Liver (tissue), 9 donors: Measurements from ENCODE around the gene KYAT1. TPM values are rescaled to one million over a fixed set of nuclear protein-coding genes. Genes with fewer than 3 reads are reported as not detected.

ENCODE experiments used
- DNase-seq: peaks from one replicate; pipeline ENCODE4 v3.0.0-alpha.2; 2017; ENCODE audit warnings: low spot score
- H3K27ac ChIP-seq, 2 donors: one replicate each; pipeline ENCODE4 v1.7.0; 2013; ENCODE audit warnings: inconsistent platforms in 2 of 2, low read length in 2 of 2, control low read depth in 1 of 2, low read depth in 1 of 2, mild to moderate bottlenecking in 1 of 2
- H3K27me3 ChIP-seq, 4 donors: one replicate each; pipeline versions ENCODE4 v1.6.1 to v1.7.0; 2013; ENCODE audit warnings: low read length in 3 of 4, inconsistent platforms in 1 of 4, mild to moderate bottlenecking in 1 of 4, moderate library complexity in 1 of 4; ENCODE audit not compliant: control insufficient read depth in 4 of 4, insufficient read depth in 4 of 4
- H3K36me3 ChIP-seq, 4 donors: one replicate each; pipeline versions ENCODE4 v1.6.1 to v1.7.0; 2013; ENCODE audit warnings: low read length in 3 of 4, mild to moderate bottlenecking in 3 of 4, low read depth in 1 of 4, moderate library complexity in 1 of 4; ENCODE audit not compliant: control insufficient read depth in 4 of 4, insufficient read depth in 3 of 4
- H3K4me1 ChIP-seq, 4 donors: one replicate each; pipeline versions ENCODE4 v1.6.1 to v1.7.0; 2013; ENCODE audit warnings: low read length in 3 of 4, mild to moderate bottlenecking in 3 of 4, moderate library complexity in 1 of 4; ENCODE audit not compliant: control insufficient read depth in 4 of 4, insufficient read depth in 4 of 4
- H3K4me3 ChIP-seq, 3 donors: one replicate each; pipeline versions ENCODE4 v1.6.1 to v1.7.0; 2013; ENCODE audit warnings: low read length in 3 of 3, control low read depth in 1 of 3, low read depth in 1 of 3, mild to moderate bottlenecking in 1 of 3
- H3K9ac ChIP-seq, 2 donors: one replicate each; pipeline ENCODE4 v1.7.0; 2013; ENCODE audit warnings: low read length in 2 of 2, mild to moderate bottlenecking in 2 of 2, moderate library complexity in 2 of 2, control low read depth in 1 of 2, low read depth in 1 of 2
- H3K9me3 ChIP-seq, 4 donors: one replicate each; pipeline versions ENCODE4 v1.6.1 to v1.7.0; 2013; ENCODE audit warnings: low read length in 3 of 4; ENCODE audit not compliant: control insufficient read depth in 4 of 4
- ATF3 ChIP-seq: IDR thresholded peaks from 2 replicates; pipeline ENCODE4 v1.6.1; 2016; ENCODE audit warnings: antibody characterized with exemption
- CTCF ChIP-seq: fragments of 150-350 bp; IDR thresholded peaks from 2 replicates; pipeline ENCODE4 v1.5.1; 2017; ENCODE audit warnings: improper control_type of control experiment, low read depth, low read length; ENCODE audit not compliant: missing input control
- EGR1 ChIP-seq, 2 donors: IDR thresholded peaks; 2 replicates each; pipeline ENCODE4 v1.6.1; 2016 to 2018; ENCODE audit warnings: antibody characterized with exemption in 2 of 2, low read depth in 2 of 2
- FOXA2 ChIP-seq: IDR thresholded peaks from 2 replicates; pipeline ENCODE4 v1.6.1; 2016; ENCODE audit warnings: antibody characterized with exemption
- GABPA ChIP-seq, 2 donors: IDR thresholded peaks in 1 of 2; conservative IDR thresholded peaks in 1 of 2; 2 replicates each; pipeline ENCODE4 v1.6.1; 2016; ENCODE audit warnings: antibody characterized with exemption in 2 of 2, mild to moderate bottlenecking in 1 of 2, moderate library complexity in 1 of 2
- NR2F2 ChIP-seq: IDR thresholded peaks from 2 replicates; pipeline ENCODE4 v1.6.1; 2016; ENCODE audit warnings: antibody characterized with exemption
- RAD21 ChIP-seq, 2 donors: IDR thresholded peaks; 2 replicates each; pipeline ENCODE4 v1.6.1; 2016; ENCODE audit warnings: antibody characterized with exemption in 2 of 2, mild to moderate bottlenecking in 2 of 2
- REST ChIP-seq: IDR thresholded peaks from 2 replicates; pipeline ENCODE4 v1.6.1; 2016; ENCODE audit warnings: antibody characterized with exemption, mild to moderate bottlenecking
- RXRA ChIP-seq, 2 donors: IDR thresholded peaks; 2 replicates each; pipeline ENCODE4 v1.6.1; 2017 to 2018; ENCODE audit warnings: antibody characterized with exemption in 2 of 2, mild to moderate bottlenecking in 1 of 2
- TAF1 ChIP-seq: conservative IDR thresholded peaks from 2 replicates; pipeline ENCODE4 v1.6.1; 2016; ENCODE audit warnings: antibody characterized with exemption, mild to moderate bottlenecking
- YY1 ChIP-seq: IDR thresholded peaks from 2 replicates; pipeline ENCODE4 v1.6.1; 2016; ENCODE audit warnings: antibody characterized with exemption, mild to moderate bottlenecking
- ZBTB33 ChIP-seq: IDR thresholded peaks from 2 replicates; pipeline ENCODE4 v1.6.1; 2016; ENCODE audit warnings: antibody characterized with exemption
- WGBS: extraction: QIAGEN DNeasy Blood & Tissue Kit; methylation state at CpG from one replicate; pipeline ENCODE4 v1.1.7; 2013; 5-methylcytosine and 5-hydroxymethylcytosine counted together
- polyA plus RNA-seq, 2 donors: library from polyadenylated mRNA; stranded (reverse) in 1 of 2; unstranded in 1 of 2; fragments of 200-250 nt in 1 of 2; fragments of >200 nt in 1 of 2; fragmentation: Nextera tagmentation in 1 of 2; extraction: Ambion mirVana in 1 of 2; gene quantifications; one replicate each; pipeline versions ENCODE4 v1.2.1 to v1.2.3, GENCODE V29; 2013 to 2015
- total RNA-seq, 2 donors: library from RNA; depleted of rRNA; stranded (reverse); fragments of >200 nt; gene quantifications; one replicate each; pipeline ENCODE4 v1.2.3, GENCODE V29; 2014
- donor health status: healthy.
- donor health status: healthy.
- donor health status: healthy.
- donor health status: healthy.
- donor health status: healthy.

The KYAT1 gene
- total and polyA plus RNA-seq, 4 donors: 3.8 to 8.1 (median 7.4) TPM

GRCh38 chr9:128810873-128811272 is 70.9 kb downstream of the KYAT1 start:
- H3K4me1 ChIP-seq: no peaks in the 10 kb centered on the region
- H3K9me3 ChIP-seq: no peaks in the 10 kb centered on the region
- no peak overlapping the region for H3K9ac ChIP-seq
- H3K27me3 ChIP-seq: no peaks in the 10 kb centered on the region
- no peak overlapping the region for H3K4me3 ChIP-seq
- H3K36me3 ChIP-seq: peaks cover 14 to 26% (median 18%) of the 10 kb centered on the region in 4 donors
- no peak for DNase-seq
- no peak overlapping the region for H3K27ac ChIP-seq
- WGBS: 85% methylated on average over 5 of the region's 5 CpGs
- no peak for TF ChIP-seq CTCF
- no peak for TF ChIP-seq NR2F2
- TF ChIP-seq EGR1 (IDR thresholded peaks at IDR 0.05; ENCODE audit: low read depth in 2 of 2): no peak
- TF ChIP-seq GABPA (IDR thresholded peaks at IDR 0.05 in 1 of 2, conservative IDR thresholded peaks at IDR 0.05 in 1 of 2): no peak
- no peak for TF ChIP-seq RXRA (IDR thresholded peaks at IDR 0.05)
- no peak for TF ChIP-seq RAD21 (IDR thresholded peaks at IDR 0.05)
- no peak for TF ChIP-seq ATF3
- no peak for TF ChIP-seq FOXA2
- no peak for TF ChIP-seq REST
- TF ChIP-seq ZBTB33: no peak
- TF ChIP-seq YY1: no peak

- H3K27me3 ChIP-seq: no peaks in the 10 kb centered on the region
- H3K9ac ChIP-seq: no peak overlapping the region
- peaks cover 17 to 36% (median 20%) of the 10 kb centered on the region in 4 donors for H3K36me3 ChIP-seq
- no peak for DNase-seq
- H3K4me1 ChIP-seq: no peaks in the 10 kb centered on the region
- H3K27ac ChIP-seq: no peak overlapping the region
- no peaks in the 10 kb centered on the region for H3K9me3 ChIP-seq
- 80% methylated on average over 2 of the region's 2 CpGs for WGBS
- H3K4me3 ChIP-seq: no peak overlapping the region
- TF ChIP-seq RAD21 (IDR thresholded peaks at IDR 0.05) (no peak), TAF1 (no peak)
Measured at GRCh38 chr9:128809831-128810230, 71.9 kb downstream of the KYAT1 start.
